ENCODE measurements around the gene CD177. TPM values are rescaled to one million over a fixed set of nuclear protein-coding genes. Genes with fewer than 3 reads are reported as not detected.

The CD177 gene
- total and polyA plus RNA-seq, 2 donors = 0.22 to 3.0 TPM

- 85% methylated on average over 6 of the region's 6 CpGs for WGBS
- Histone ChIP-seq H3K36me3 (ENCODE audit: insufficient read depth) (no peaks in the 10 kb centered on the region), H3K4me1 (ENCODE audit: insufficient read depth) (no peaks in the 10 kb centered on the region), H3K27ac (ENCODE audit: low read depth) (no peak overlapping the region), H3K4me3 (ENCODE audit: low read depth, low read length) (no peak overlapping the region)
- no peak for DNase-seq (ENCODE audit: extremely low spot score)
Observed at GRCh38 chr19:43412441-43412840, 59.0 kb downstream of the CD177 start.

Other genes with a start within 250 kb of the CD177 start
- gene PSG5, start 167.2 kb upstream of the CD177 start, total RNA-seq = not detected
- gene PSG5, start 167.2 kb upstream of the CD177 start, polyA plus RNA-seq = not detected
- gene PSG4, start 148.0 kb upstream of the CD177 start, total RNA-seq = 0.11 TPM
- gene PSG4, start 148.0 kb upstream of the CD177 start, polyA plus RNA-seq = not detected
- not detected for gene PSG9, start 84.2 kb upstream of the CD177 start, total RNA-seq
- gene PSG9, start 84.2 kb upstream of the CD177 start, polyA plus RNA-seq = not detected
- gene TEX101, start 61.2 kb downstream of the CD177 start, total RNA-seq = not detected
- gene TEX101, start 61.2 kb downstream of the CD177 start, polyA plus RNA-seq = not detected
- 2.8 TPM for gene LYPD3, start 111.9 kb downstream of the CD177 start, total RNA-seq
- 7.7 TPM for gene LYPD3, start 111.9 kb downstream of the CD177 start, polyA plus RNA-seq
- gene PHLDB3, start 151.1 kb downstream of the CD177 start, total RNA-seq = 10.7 TPM
- 12.4 TPM for gene PHLDB3, start 151.1 kb downstream of the CD177 start, polyA plus RNA-seq
- 27.6 TPM for gene ETHE1, start 173.5 kb downstream of the CD177 start, total RNA-seq
- gene ETHE1, start 173.5 kb downstream of the CD177 start, polyA plus RNA-seq = 60.1 TPM
- gene ZNF575, start 179.5 kb downstream of the CD177 start, total RNA-seq = 0.42 TPM
- gene ZNF575, start 179.5 kb downstream of the CD177 start, polyA plus RNA-seq = 2.3 TPM
- 8.7 TPM for gene XRCC1, start 221.8 kb downstream of the CD177 start, total RNA-seq
- gene XRCC1, start 221.8 kb downstream of the CD177 start, polyA plus RNA-seq = 25.4 TPM
- 11.4 TPM for gene PINLYP, start 222.1 kb downstream of the CD177 start, total RNA-seq
- gene PINLYP, start 222.1 kb downstream of the CD177 start, polyA plus RNA-seq = 14.6 TPM
- 26.2 TPM for gene IRGQ, start 242.4 kb downstream of the CD177 start, total RNA-seq
- gene IRGQ, start 242.4 kb downstream of the CD177 start, polyA plus RNA-seq = 5.9 TPM
- gene ZNF576, start 242.9 kb downstream of the CD177 start, total RNA-seq = 5.1 TPM
- 19.2 TPM for gene ZNF576, start 242.9 kb downstream of the CD177 start, polyA plus RNA-seq